Activated T-cell treated with anti-CD3 and anti-CD28 coated beads for 1 hour (primary cell): Measurements from ENCODE around the gene LARP4B.

Source experiments
- DNase-seq: peaks from one replicate; pipeline ENCODE4 v3.0.0-alpha.2; 2020; ENCODE audit warnings: low read depth

Gene LARP4B

GRCh38 chr10:767794-768193 lies 163.7 kb downstream of the LARP4B start:
- DNase-seq = no peak

GRCh38 chr10:767211-767610 lies 164.3 kb downstream of the LARP4B start:
- no peak for DNase-seq

GRCh38 chr10:761376-761775 lies 170.1 kb downstream of the LARP4B start:
- no peak for DNase-seq

- DNase-seq = no peak
Measured at GRCh38 chr10:760622-761021, 170.9 kb downstream of the LARP4B start.

GRCh38 chr10:759898-760477 lies 171.5 kb downstream of the LARP4B start:
- DNase-seq = no peak
